Measurements from ENCODE around the gene RARA.

The RARA gene

DNA sequence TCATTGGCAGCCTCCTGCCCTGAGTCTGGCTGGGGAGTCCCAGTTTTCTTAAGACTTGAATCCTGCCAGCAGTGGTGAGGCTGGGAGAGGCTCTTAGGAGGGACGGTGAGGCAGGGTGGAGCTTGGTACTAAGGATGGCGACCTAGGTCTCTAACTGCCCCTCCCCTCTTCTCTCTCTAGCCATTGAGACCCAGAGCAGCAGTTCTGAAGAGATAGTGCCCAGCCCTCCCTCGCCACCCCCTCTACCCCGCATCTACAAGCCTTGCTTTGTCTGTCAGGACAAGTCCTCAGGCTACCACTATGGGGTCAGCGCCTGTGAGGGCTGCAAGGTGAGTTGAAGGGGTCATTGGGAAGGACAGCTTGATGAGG, 39.1 kb downstream of the RARA start:
- POLR2A ChIA-PET: no interaction called here

DNA sequence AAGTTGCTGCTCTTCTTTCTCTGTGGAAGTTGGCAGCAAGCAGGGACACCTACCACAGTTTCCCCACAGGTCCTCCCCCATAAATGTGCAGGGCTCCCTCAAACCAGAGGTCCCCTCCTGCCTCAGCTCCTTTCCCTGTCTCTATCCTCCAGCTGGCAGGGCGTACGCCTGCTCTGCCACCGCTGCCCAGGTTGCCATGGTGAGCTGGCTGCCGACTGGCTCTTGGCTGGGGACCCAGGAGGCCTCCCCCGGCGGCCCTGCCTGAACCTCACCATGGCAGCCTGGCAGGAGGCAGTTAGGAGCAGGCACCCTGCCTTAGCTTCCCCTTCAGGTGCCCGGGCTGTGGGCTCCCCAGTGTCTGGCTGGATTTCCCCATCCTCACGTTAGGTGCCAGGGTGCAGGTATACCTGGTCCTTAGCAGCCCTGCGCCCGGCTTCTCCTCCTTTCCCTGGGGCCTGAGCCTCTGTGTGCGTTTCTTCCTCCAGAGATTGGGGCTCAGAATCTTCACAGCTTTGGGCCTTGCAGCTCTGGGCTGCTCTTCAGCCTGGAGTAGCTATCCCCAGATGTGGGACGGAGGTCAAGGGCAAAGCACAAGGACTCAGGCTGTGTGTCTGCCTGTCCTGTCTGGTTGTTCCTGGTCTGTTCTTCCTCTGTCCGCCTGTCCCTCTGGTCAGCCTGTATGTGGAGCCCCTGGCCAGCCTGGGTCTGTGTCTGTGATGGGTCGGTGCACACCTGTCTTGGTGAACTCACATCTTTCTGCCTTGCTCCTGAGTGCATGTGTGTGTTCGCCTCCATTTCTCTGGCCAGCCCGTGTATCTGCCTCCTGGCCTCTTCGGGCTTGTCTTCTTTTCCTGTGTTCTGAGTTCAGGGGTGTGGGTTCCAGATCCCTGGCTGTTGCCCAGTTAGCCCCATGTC, 39.8 kb downstream of the RARA start:
- DNase-seq (ENCODE audit: low read depth, low spot score): no peak
- POLR2A ChIA-PET: no interaction called here

More for the DNA sequence above, 39.1 kb downstream of the RARA start:
- CTCF ChIA-PET: interaction anchor here (0.7 to 23.6 kb wide), 9 partner anchors 9 to 212 kb away, joined by 3 to 649 read pairs (median 5); partner anchors contain the start of gene RARA
- H3K4me3 ChIP-seq (ENCODE audit: low read depth, low read length): no peak overlapping the region
- no peak for DNase-seq (ENCODE audit: low read depth, low spot score)
- TF ChIP-seq, protein P1, sequence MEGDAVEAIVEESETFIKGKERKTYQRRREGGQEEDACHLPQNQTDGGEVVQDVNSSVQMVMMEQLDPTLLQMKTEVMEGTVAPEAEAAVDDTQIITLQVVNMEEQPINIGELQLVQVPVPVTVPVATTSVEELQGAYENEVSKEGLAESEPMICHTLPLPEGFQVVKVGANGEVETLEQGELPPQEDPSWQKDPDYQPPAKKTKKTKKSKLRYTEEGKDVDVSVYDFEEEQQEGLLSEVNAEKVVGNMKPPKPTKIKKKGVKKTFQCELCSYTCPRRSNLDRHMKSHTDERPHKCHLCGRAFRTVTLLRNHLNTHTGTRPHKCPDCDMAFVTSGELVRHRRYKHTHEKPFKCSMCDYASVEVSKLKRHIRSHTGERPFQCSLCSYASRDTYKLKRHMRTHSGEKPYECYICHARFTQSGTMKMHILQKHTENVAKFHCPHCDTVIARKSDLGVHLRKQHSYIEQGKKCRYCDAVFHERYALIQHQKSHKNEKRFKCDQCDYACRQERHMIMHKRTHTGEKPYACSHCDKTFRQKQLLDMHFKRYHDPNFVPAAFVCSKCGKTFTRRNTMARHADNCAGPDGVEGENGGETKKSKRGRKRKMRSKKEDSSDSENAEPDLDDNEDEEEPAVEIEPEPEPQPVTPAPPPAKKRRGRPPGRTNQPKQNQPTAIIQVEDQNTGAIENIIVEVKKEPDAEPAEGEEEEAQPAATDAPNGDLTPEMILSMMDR (IDR thresholded peaks at IDR 0.05; ENCODE audit: insufficient read depth, low read length, missing control alignments): no peak

DNA sequence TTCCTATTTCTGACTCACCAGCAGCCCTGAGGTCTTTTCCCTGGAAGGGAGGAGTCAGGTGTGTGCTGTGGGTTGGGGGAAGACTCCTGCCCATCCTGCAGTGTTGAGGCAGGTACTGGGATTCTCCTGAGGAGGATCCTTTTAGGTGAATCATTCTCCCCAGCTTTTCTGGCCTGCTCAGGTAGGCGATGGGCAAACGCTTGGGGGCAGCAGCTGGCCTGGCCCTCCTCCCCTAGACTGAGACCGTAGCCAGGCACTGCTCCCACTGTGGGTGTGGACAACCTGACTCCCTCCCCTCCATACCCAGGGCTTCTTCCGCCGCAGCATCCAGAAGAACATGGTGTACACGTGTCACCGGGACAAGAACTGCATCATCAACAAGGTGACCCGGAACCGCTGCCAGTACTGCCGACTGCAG, 40.5 kb downstream of the RARA start:
- H3K4me3 ChIP-seq (ENCODE audit: low read depth, low read length): no peak overlapping the region
- DNase-seq (ENCODE audit: low read depth, low spot score): no peak
- POLR2A ChIA-PET: no interaction called here
- CTCF ChIA-PET: interaction anchor here (1.1 to 23.6 kb wide), 6 partner anchors 11 to 66 kb away, joined by 3 to 649 read pairs (median 6); partner anchors contain the start of gene RARA
- TF ChIP-seq, protein P1 (IDR thresholded peaks at IDR 0.05; ENCODE audit: insufficient read depth, low read length, missing control alignments): no peak

More for the DNA sequence above, 39.8 kb downstream of the RARA start:
- CTCF ChIA-PET: interaction anchor here (0.7 to 23.6 kb wide), 9 partner anchors 9 to 211 kb away, joined by 3 to 649 read pairs (median 5); partner anchors contain the start of gene RARA
- TF ChIP-seq, protein P1 (IDR thresholded peaks at IDR 0.05; ENCODE audit: insufficient read depth, low read length, missing control alignments): no peak
- no peak overlapping the region for H3K4me3 ChIP-seq (ENCODE audit: low read depth, low read length)

DNA sequence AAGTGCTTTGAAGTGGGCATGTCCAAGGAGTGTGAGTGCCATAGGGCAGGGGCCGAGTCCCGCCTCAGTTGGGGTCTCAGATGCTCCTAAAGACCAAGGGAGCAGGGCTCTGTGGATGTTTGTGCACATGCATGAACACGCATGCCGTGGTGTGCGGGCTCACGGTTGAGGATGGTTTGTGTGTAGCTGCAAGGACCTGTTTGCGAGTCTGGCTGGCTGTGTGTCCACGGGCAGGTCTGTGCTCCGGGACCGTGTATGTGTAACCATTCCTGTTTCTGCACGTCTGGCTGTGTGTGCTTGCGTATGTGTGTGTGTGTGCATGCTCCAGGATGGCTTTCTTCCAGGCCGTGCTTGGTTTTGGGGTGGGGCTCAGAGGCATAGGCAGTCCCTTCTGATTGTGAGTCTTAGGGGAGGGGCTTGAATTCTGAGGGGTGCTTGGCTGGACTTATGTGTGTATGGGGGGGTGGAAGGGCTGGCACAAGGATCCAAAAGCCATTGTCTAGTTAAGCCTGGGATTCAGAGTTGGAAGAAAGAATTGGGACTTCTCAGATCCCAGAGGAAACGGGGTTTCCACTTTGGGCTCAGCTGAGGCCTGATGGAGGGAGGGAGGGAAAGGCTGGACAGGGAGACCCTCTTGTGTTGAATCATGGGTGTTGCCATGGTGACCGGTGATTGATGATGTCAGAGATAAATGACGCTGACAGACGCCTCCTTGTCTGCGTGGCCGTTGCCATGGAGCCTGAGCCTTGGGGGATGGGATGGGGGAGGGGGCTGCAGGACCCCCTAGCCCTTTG, 41.1 kb downstream of the RARA start:
- POLR2A ChIA-PET: no interaction called here
- TF ChIP-seq, protein P1 (IDR thresholded peaks at IDR 0.05; ENCODE audit: insufficient read depth, low read length, missing control alignments): no peak
- CTCF ChIA-PET: interaction anchor here (1.1 to 23.6 kb wide), 3 partner anchors 10 to 61 kb away, joined by 3 to 649 read pairs (median 20); partner anchors contain the start of gene RARA
- no peak for DNase-seq (ENCODE audit: low read depth, low spot score)
- H3K4me3 ChIP-seq (ENCODE audit: low read depth, low read length): no peak overlapping the region

DNA sequence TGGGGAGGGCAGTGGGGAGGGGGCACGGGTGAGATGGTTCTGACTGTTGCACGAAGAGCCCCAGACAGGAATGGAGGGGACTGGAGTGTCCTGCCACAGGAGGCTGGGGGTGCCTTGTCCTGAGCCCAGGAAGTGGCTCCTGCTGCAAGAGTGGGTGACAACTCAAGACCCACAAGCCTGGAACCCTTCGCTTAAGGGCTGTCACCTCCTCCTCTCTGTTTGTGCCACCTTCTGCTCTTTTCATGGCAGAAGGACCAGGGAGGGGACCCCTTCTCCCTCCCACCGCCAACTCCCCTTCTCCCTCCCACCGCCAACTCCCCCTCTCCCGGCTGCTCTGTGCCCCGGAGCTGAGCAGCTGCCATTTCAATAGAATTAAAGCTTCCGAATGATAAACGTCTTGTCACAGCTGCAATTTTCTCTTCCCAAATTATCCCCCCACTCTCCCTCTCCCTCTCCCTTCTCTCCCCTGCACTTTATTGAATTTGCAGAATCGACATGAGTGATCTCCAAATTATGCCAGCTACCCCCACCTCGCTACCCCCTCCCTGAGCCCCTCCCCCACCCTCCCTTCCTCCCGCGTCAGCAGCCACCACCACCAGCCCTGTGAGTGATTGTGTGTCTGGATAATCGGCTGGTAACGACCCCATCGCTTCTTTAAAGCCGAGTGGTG, 41.8 kb downstream of the RARA start:
- TF ChIP-seq, protein P1 (IDR thresholded peaks at IDR 0.05; ENCODE audit: insufficient read depth, low read length, missing control alignments): no peak
- CTCF ChIA-PET: interaction anchor here (1.1 to 23.6 kb wide), 4 partner anchors 10 to 182 kb away, joined by 3 to 649 read pairs (median 13); partner anchors contain the start of gene RARA
- no peak overlapping the region for H3K4me3 ChIP-seq (ENCODE audit: low read depth, low read length)
- POLR2A ChIA-PET: no interaction called here
- DNase-seq (ENCODE audit: low read depth, low spot score): no peak

Data from AG04449 (cell line).